B cell (primary cell): ENCODE measurements around the gene RBM11. TPM values are rescaled to one million over a fixed set of nuclear protein-coding genes. Genes with fewer than 3 reads are reported as not detected.

Experiments
- ATAC-seq: fragments of 200-7000 bp; cut with Tn5 transposase; one replicate; pipeline ENCODE4 v1.10.0; 2021; ENCODE audit warnings: low read depth, mild to moderate bottlenecking, moderate number of reproducible peaks, moderate library complexity
- CTCF ChIA-PET: fragments of 350-600 bp; sonication (Branson Sonifier 250); formaldehyde crosslinking; loops from one replicate; lab custom pipeline; 2021; ENCODE audit warnings: antibody characterized with exemption, inconsistent platforms; lab: Charles Lee
- POLR2A ChIA-PET: fragments of 350-600 bp; sonication (Branson Sonifier 250); formaldehyde crosslinking; loops from one replicate; lab custom pipeline; 2021; ENCODE audit warnings: antibody characterized with exemption; lab: Charles Lee
- DNase-seq: peaks from one replicate; pipeline ENCODE4 v3.0.0; 2013
- H2AFZ ChIP-seq: 2 replicates; pipeline ENCODE4 v1.6.1; 2012; ENCODE audit warnings: mild to moderate bottlenecking, low read depth, low read length; ENCODE audit not compliant: insufficient read depth, poor library complexity, severe bottlenecking
- H3K27ac ChIP-seq, 2 donors: 1 replicate in 1 of 2; 2 replicates in 1 of 2; pipeline ENCODE4 v1.5.1; 2012 to 2013; ENCODE audit warnings: low read length in 2 of 2, mild to moderate bottlenecking in 2 of 2, moderate library complexity in 1 of 2
- H3K27me3 ChIP-seq, 4 experiments: fragments of 200-600 bp in 1 of 4; sonication (generic) in 1 of 4; replicated peaks in 1 of 4; 1 replicate in 2 of 4; 2 replicates in 2 of 4; pipeline versions ENCODE4 v1.6.1 to v1.7.0; 2013 to 2016; ENCODE audit warnings: low read length in 3 of 4, mild to moderate bottlenecking in 2 of 4, mixed read lengths in 1 of 4, moderate library complexity in 1 of 4; ENCODE audit not compliant: insufficient read depth in 4 of 4, control insufficient read depth in 3 of 4; ENCODE audit errors: control extremely low read depth in 1 of 4
- H3K36me3 ChIP-seq, 2 experiments: replicated peaks in 1 of 2; 1 replicate in 1 of 2; 2 replicates in 1 of 2; pipeline versions ENCODE4 v1.6.1 to v1.7.1; 2013; ENCODE audit warnings: low read length in 1 of 2; ENCODE audit not compliant: insufficient read depth in 2 of 2, control insufficient read depth in 1 of 2; ENCODE audit errors: control extremely low read depth in 1 of 2, extremely low read depth in 1 of 2
- H3K4me1 ChIP-seq, 2 donors: fragments of 200-600 bp in 1 of 2; sonication (generic) in 1 of 2; 1 replicate in 1 of 2; 2 replicates in 1 of 2; pipeline versions ENCODE4 v1.5.1 to v1.6.1; 2013 to 2017; ENCODE audit warnings: low read length in 2 of 2; ENCODE audit not compliant: control insufficient read depth in 2 of 2, insufficient read depth in 2 of 2
- H3K4me2 ChIP-seq: replicated peaks from 2 replicates; pipeline ENCODE3; 2012; ENCODE audit warnings: mild to moderate bottlenecking, low read depth, low read length; ENCODE audit not compliant: poor library complexity, severe bottlenecking
- H3K4me3 ChIP-seq, 5 experiments: fragments of 200-600 bp in 1 of 5; sonication (generic) in 1 of 5; 1 replicate in 3 of 5; 2 replicates in 2 of 5; pipeline versions ENCODE4 v1.5.1 to v1.7.0; 2011 to 2016; ENCODE audit warnings: low read length in 4 of 5, mild to moderate bottlenecking in 4 of 5, low read depth in 2 of 5, control low read depth in 1 of 5, moderate library complexity in 1 of 5; ENCODE audit not compliant: insufficient read depth in 1 of 5; ENCODE audit errors: control extremely low read depth in 1 of 5, extremely low read depth in 1 of 5
- H3K79me2 ChIP-seq: fragments of 200-600 bp; sonication (generic); one replicate; pipeline ENCODE4 v1.6.0; 2016; ENCODE audit warnings: low read length; ENCODE audit not compliant: control insufficient read depth, insufficient read depth
- H3K9ac ChIP-seq: fragments of 200-600 bp; sonication (generic); 2 replicates; pipeline ENCODE4 v1.6.1; 2017; ENCODE audit warnings: mild to moderate bottlenecking, low read length, moderate library complexity
- H3K9me3 ChIP-seq, 3 donors: one replicate each; pipeline versions ENCODE4 v1.6.1 to v1.7.1; 2013; ENCODE audit warnings: low read length in 2 of 3; ENCODE audit not compliant: control insufficient read depth in 2 of 3, insufficient read depth in 1 of 3; ENCODE audit errors: control extremely low read depth in 1 of 3
- H4K20me1 ChIP-seq: 2 replicates; pipeline ENCODE4 v1.6.0; 2012; ENCODE audit warnings: mild to moderate bottlenecking, low read length; ENCODE audit not compliant: insufficient read depth, control insufficient read depth, poor library complexity, severe bottlenecking
- H3K27ac Mint-ChIP-seq: one replicate; pipeline ENCODE4 v1.8.0; 2021; ENCODE audit warnings: mixed read lengths
- H3K27me3 Mint-ChIP-seq: one replicate; pipeline ENCODE4 v1.8.0; 2021; ENCODE audit warnings: mixed read lengths
- H3K4me1 Mint-ChIP-seq: one replicate; pipeline ENCODE4 v1.8.0; 2021; ENCODE audit warnings: mixed read lengths
- H3K4me3 Mint-ChIP-seq: one replicate; pipeline ENCODE4 v1.8.0; 2021; ENCODE audit warnings: mixed read lengths
- H3K9me3 Mint-ChIP-seq: one replicate; pipeline ENCODE4 v1.8.0; 2022; ENCODE audit warnings: mixed read lengths; ENCODE audit not compliant: insufficient read depth
- CTCF ChIP-seq: fragments of 200-600 bp; IDR thresholded peaks from one replicate; pipeline ENCODE4 v1.8.0; 2022; ENCODE audit warnings: antibody characterized with exemption, mild to moderate bottlenecking
- EZH2 ChIP-seq: IDR thresholded peaks from 2 replicates; pipeline ENCODE4 v1.6.1; 2012; ENCODE audit warnings: borderline replicate concordance, low read depth, mild to moderate bottlenecking, moderate library complexity, low read length; ENCODE audit not compliant: insufficient read depth, poor library complexity, severe bottlenecking
- WGBS: methylation state at CpG from one replicate; pipeline ENCODE4 v1.1.5; 2013; ENCODE audit warnings: missing lambda C conversion rate; ENCODE audit not compliant: insufficient coverage; 5-methylcytosine and 5-hydroxymethylcytosine counted together
- intact Hi-C: fragments of 100-400 bp; cut with micrococcal nuclease; formaldehyde crosslinking; loops from one replicate; pipeline ENCODE4 v1.10.0; 2022
- polyA plus RNA-seq: library from polyadenylated mRNA; depleted of rRNA; stranded (reverse); fragments of >200 nt; gene quantifications from 2 replicates; pipeline ENCODE4 v1.2.3, GENCODE V29; 2012
- total RNA-seq, 2 donors: library from RNA; stranded (reverse); fragments of 120-200 nt in 1 of 2; gene quantifications; 1 replicate in 1 of 2; 2 replicates in 1 of 2; pipeline versions ENCODE4 v1.2.3 to v1.2.4, GENCODE V29; 2013 to 2022

The RBM11 gene
- total and polyA plus RNA-seq, 2 donors (not counting 1 experiment from before 2014, with no cell fraction given): 3.4 to 3.8 TPM

GRCh38 chr21:14213164-14213563, 2.8 kb upstream of the RBM11 start:
- no peak overlapping the region for H3K27ac ChIP-seq
- no peaks in the 10 kb centered on the region for H3K36me3 ChIP-seq
- peaks cover 0 to 1% (median 0%) of the 10 kb centered on the region in 3 donors for H3K9me3 ChIP-seq
- H3K9ac ChIP-seq: no peak overlapping the region
- H3K4me1 Mint-ChIP-seq: peaks cover 7% of the 10 kb centered on the region
- ChIA-PET POLR2A (no interaction called here), CTCF (no interaction called here)
- no peaks in the 10 kb centered on the region for H3K9me3 Mint-ChIP-seq
- H3K4me2 ChIP-seq: no peak overlapping the region
- no peak overlapping the region for H3K27ac Mint-ChIP-seq
- H3K4me3 Mint-ChIP-seq: no peak overlapping the region
- DNase-seq (no peak), ATAC-seq (no peak)
- H4K20me1 ChIP-seq: no peaks in the 10 kb centered on the region
- no peak for TF ChIP-seq EZH2
- no peak for TF ChIP-seq CTCF
- intact Hi-C loops: loop anchor here (10.0 kb wide), 1 partner anchor 98 kb away; no protein-coding TSS in a partner anchor
- peaks cover 0 to 10% (median 5%) of the 10 kb centered on the region in 4 experiments for H3K27me3 ChIP-seq
- no peak overlapping the region for H3K4me3 ChIP-seq
- H3K27me3 Mint-ChIP-seq: peaks cover 8% of the 10 kb centered on the region
- peaks cover 8 to 12% of the 10 kb centered on the region in 2 donors for H3K4me1 ChIP-seq
- H2AFZ ChIP-seq: no peak overlapping the region
- H3K79me2 ChIP-seq: no peaks in the 10 kb centered on the region

- Mint-ChIP-seq H3K9me3 (peaks cover under 1% of the 10 kb centered on the region), H3K4me1 (no peaks in the 10 kb centered on the region), H3K4me3 (no peak overlapping the region), H3K27me3 (peaks cover under 1% of the 10 kb centered on the region), H3K27ac (no peak overlapping the region)
- Histone ChIP-seq H3K36me3 (no peaks in the 10 kb centered on the region), H3K27ac (no peak overlapping the region), H3K9me3 (peaks cover 0 to 1% (median 0%) of the 10 kb centered on the region in 3 donors), H4K20me1 (no peaks in the 10 kb centered on the region), H3K27me3 (no peaks in the 10 kb centered on the region), H3K4me3 (no peak overlapping the region), H3K9ac (no peak overlapping the region), H3K79me2 (no peaks in the 10 kb centered on the region), H3K4me2 (no peak overlapping the region), H3K4me1 (no peaks in the 10 kb centered on the region), H2AFZ (no peak overlapping the region)
- no peak for TF ChIP-seq EZH2
- no peak for TF ChIP-seq CTCF
- intact Hi-C loops: no loop called here
- ChIA-PET POLR2A (no interaction called here), CTCF (no interaction called here)
- no peak for DNase-seq
- no CpG with 5 or more reads among the region's 1 CpG for WGBS
- ATAC-seq: no peak
These were observed 7.4 kb downstream of the RBM11 start for GRCh38 chr21:14223365-14223764.
